GM21360 (cell line): ENCODE data around the gene CCNT2.
A peak's percentile ranks its signal among the peaks of the same experiment; 100 is the strongest.
"Not testable (repeated sequence)": the region's sequence is repeated elsewhere in the genome, so short reads cannot be mapped to it uniquely, and the experiment has no call there.

ENCODE experiments used
- ATAC-seq: cut with Tn5 transposase; IDR thresholded peaks from one replicate; pipeline ENCODE4 v1.9.1; 2021; ENCODE audit warnings: mild to moderate bottlenecking, moderate library complexity; ENCODE audit not compliant: unreplicated experiment

Gene CCNT2

GRCh38 chr2:134917888-134918525 lies 615 bp upstream of the CCNT2 start:
- peak; percentile 73 for ATAC-seq

GRCh38 chr2:134919341-134920210 lies 954 bp downstream of the CCNT2 start:
- peak; percentile 6 for ATAC-seq

- no peak for ATAC-seq
Observed at GRCh38 chr2:134924912-134925311, 6.3 kb downstream of the CCNT2 start.

- no peak for ATAC-seq
Observed at GRCh38 chr2:134926231-134926931, 7.8 kb downstream of the CCNT2 start.

GRCh38 chr2:134927195-134927594 lies 8.6 kb downstream of the CCNT2 start:
- ATAC-seq: no peak

GRCh38 chr2:134932864-134933526 lies 14.4 kb downstream of the CCNT2 start:
- ATAC-seq: no peak

- no peak for ATAC-seq
Observed at GRCh38 chr2:134933732-134934131, 15.1 kb downstream of the CCNT2 start.

- ATAC-seq: no peak
Observed at GRCh38 chr2:134934150-134934549, 15.5 kb downstream of the CCNT2 start.

- ATAC-seq: no peak
Observed at GRCh38 chr2:134934641-134935040, 16.0 kb downstream of the CCNT2 start.

- ATAC-seq: no peak
Observed at GRCh38 chr2:134936691-134937090, 18.1 kb downstream of the CCNT2 start.

GRCh38 chr2:134943540-134943939 lies 24.9 kb downstream of the CCNT2 start:
- no peak for ATAC-seq

GRCh38 chr2:134944975-134945374 lies 26.4 kb downstream of the CCNT2 start:
- ATAC-seq: no peak

GRCh38 chr2:134946073-134946472 lies 27.5 kb downstream of the CCNT2 start:
- ATAC-seq: no peak

- ATAC-seq: no peak
Observed at GRCh38 chr2:134949981-134950708, 31.5 kb downstream of the CCNT2 start.

- ATAC-seq: no peak
Observed at GRCh38 chr2:134950886-134951285, 32.3 kb downstream of the CCNT2 start.

- ATAC-seq: no peak
Observed at GRCh38 chr2:134952608-134953007, 34.0 kb downstream of the CCNT2 start.

- no peak for ATAC-seq
Observed at GRCh38 chr2:134954065-134954464, 35.4 kb downstream of the CCNT2 start.

- ATAC-seq: no peak
Observed at GRCh38 chr2:134955744-134956143, 37.1 kb downstream of the CCNT2 start.

GRCh38 chr2:134957477-134957876 lies 38.9 kb downstream of the CCNT2 start:
- no peak for ATAC-seq

- ATAC-seq: not testable (repeated sequence)
Observed at GRCh38 chr2:134967166-134967565, 48.5 kb downstream of the CCNT2 start.
